B cell (primary cell): ENCODE results near the gene HADHB.

ENCODE experiments used
- CTCF ChIP-seq: fragments of 200-600 bp; IDR thresholded peaks from one replicate; pipeline ENCODE4 v1.8.0; 2022; ENCODE audit warnings: antibody characterized with exemption, mild to moderate bottlenecking
- EZH2 ChIP-seq: IDR thresholded peaks from 2 replicates; pipeline ENCODE4 v1.6.1; 2012; ENCODE audit warnings: borderline replicate concordance, low read depth, mild to moderate bottlenecking, moderate library complexity, low read length; ENCODE audit not compliant: insufficient read depth, poor library complexity, severe bottlenecking

GRCh38 chr2:26298286-26298637, 53.5 kb downstream of the HADHB start:
- TF ChIP-seq EZH2 (no peak), CTCF (no peak)
